K562 (cell line): ENCODE measurements around the gene ABCC12. TPM values are rescaled to one million over a fixed set of nuclear protein-coding genes. Genes with fewer than 3 reads are reported as not detected.

Experiments used
- BHLHE40 ChIP-seq: IDR thresholded peaks from 2 replicates; pipeline ENCODE4 v1.6.1; 2011; ENCODE audit warnings: low read length, improper control_type of control experiment
- CEBPB ChIP-seq: fragments of 450-650 bp; IDR thresholded peaks from 2 replicates; pipeline ENCODE4 v1.6.1; 2016; ENCODE audit warnings: missing genetic modification characterization, missing compliant biosample characterization
- CREM ChIP-seq: IDR thresholded peaks from 2 replicates; pipeline ENCODE4 v1.6.1; 2014; ENCODE audit warnings: antibody characterized with exemption, low read depth
- CTBP1 ChIP-seq: fragments of 450-650 bp; IDR thresholded peaks from 2 replicates; pipeline ENCODE4 v1.6.1; 2016; ENCODE audit warnings: borderline replicate concordance
- EHMT2 ChIP-seq: fragments of 450-650 bp; IDR thresholded peaks from 2 replicates; pipeline ENCODE4 v1.6.1; 2018; ENCODE audit warnings: antibody characterized with exemption
- MAZ ChIP-seq, 2 experiments: fragments of 450-650 bp in 1 of 2; sonication (generic) in 1 of 2; formaldehyde crosslinking; IDR thresholded peaks in 1 of 2; conservative IDR thresholded peaks in 1 of 2; 2 replicates each; pipeline versions ENCODE4 v1.4.0 to v1.5.0; 2020; ENCODE audit warnings: mild to moderate bottlenecking in 1 of 2, missing genetic modification reagents in 1 of 2
- RB1 ChIP-seq: fragments of 450-650 bp; IDR thresholded peaks from 2 replicates; pipeline ENCODE4 v1.6.1; 2017; ENCODE audit warnings: low read depth, mild to moderate bottlenecking
- RERE ChIP-seq: sonication (generic); formaldehyde crosslinking; IDR thresholded peaks from 2 replicates; pipeline ENCODE4 v1.8.0; 2023; ENCODE audit warnings: missing genetic modification reagents, mild to moderate bottlenecking, borderline replicate concordance
- TAF1 ChIP-seq: IDR thresholded peaks from 2 replicates; pipeline ENCODE4 v1.6.1; 2011; ENCODE audit warnings: mild to moderate bottlenecking, low read length, moderate library complexity; ENCODE audit not compliant: insufficient read depth, control insufficient read depth, severe bottlenecking; ENCODE audit errors: extremely low read depth
- TFAP4 ChIP-seq: sonication (generic); formaldehyde crosslinking; IDR thresholded peaks from 2 replicates; pipeline ENCODE4 v1.8.0; 2022; ENCODE audit warnings: missing genetic modification reagents, mild to moderate bottlenecking, moderate library complexity, borderline replicate concordance
- polyA plus RNA-seq, 8 experiments: library from polyadenylated mRNA; depleted of rRNA in 4 of 8; stranded (reverse) in 5 of 8; unstranded in 3 of 8; fragments of >200 nt; fragmentation: Nextera tagmentation in 2 of 8; fragmentation: Illumina TruSeq in 1 of 8; extraction: Ambion mirVana in 2 of 8; extraction: Trizol in 1 of 8; gene quantifications; 2 replicates each; pipeline versions ENCODE4 v1.2.1 to v1.2.3, GENCODE V29; 2011 to 2014; ENCODE audit warnings: inconsistent platforms in 1 of 8, missing spikeins in 1 of 8
- total RNA-seq, 7 experiments: library from RNA; depleted of rRNA in 6 of 7; stranded (reverse); fragments of >200 nt in 6 of 7; fragmentation: Illumina TruSeq in 2 of 7; extraction: Trizol in 2 of 7; gene quantifications; 2 replicates each; pipeline versions ENCODE4 v1.2.1 to v1.2.3, GENCODE V29; 2011 to 2021; ENCODE audit warnings: low replicate concordance in 1 of 7
- TF ChIP-seq, protein P1 (sequence below), 3 experiments: IDR thresholded peaks in 2 of 3; conservative IDR thresholded peaks in 1 of 3; 2 replicates each; pipeline ENCODE4 v1.5.1; 2011 to 2012; ENCODE audit warnings: low read length in 3 of 3, mild to moderate bottlenecking in 3 of 3, control low read depth in 2 of 3, improper control_type of control experiment in 1 of 3, inconsistent platforms in 1 of 3, low read depth in 1 of 3, mixed read lengths in 1 of 3, moderate library complexity in 1 of 3; ENCODE audit not compliant: insufficient read depth in 2 of 3
- TF ChIP-seq, protein P2 (sequence below): fragments of 450-650 bp; IDR thresholded peaks from 2 replicates; pipeline ENCODE4 v1.6.1; 2018; ENCODE audit not compliant: partially characterized antibody

The ABCC12 gene
- total and polyA plus RNA-seq, 9 of the 15 experiments (the other 6 are each of a cell fraction or from before 2014, with no cell fraction given): not detected

DNA sequence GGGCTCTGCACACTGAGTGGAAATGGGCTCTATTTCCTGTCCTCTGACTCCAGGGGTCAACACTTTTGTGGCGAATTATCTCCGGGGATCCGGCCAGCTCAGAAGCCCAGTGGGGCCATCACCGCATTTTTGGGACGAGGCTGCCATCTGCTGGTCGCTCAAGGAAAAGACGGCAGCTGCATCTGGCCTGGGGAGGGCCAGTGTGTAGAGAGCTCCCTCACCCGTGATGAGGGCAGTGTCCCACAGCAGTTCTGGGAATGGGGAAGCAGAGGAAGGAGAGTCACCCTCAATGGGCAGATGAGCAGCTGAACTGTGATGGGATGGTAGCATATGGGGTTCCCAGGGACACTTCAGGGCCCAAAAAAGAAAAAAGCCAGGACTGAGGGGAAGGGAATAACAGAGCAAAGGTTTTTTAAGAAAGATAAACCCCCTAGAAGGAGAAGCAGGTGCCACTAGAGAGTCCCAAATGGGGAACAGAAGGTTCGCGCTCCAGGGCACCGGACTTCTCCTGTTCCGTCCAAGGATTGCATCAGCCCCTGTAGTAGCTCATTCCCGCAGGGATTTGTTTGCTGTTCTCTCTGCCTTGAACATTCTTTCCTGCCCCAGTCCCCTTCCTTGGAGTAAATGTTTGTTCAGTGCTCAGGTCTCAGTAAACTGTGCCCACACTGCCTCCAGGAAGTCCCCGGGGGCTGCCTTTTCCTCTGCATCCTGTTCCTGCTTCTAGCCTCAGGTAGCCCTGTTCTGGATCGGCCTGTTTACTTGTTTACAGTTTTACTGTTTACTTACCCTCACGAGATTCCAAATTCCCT lies 9.3 kb upstream of the ABCC12 start (continued):
- TF ChIP-seq TAF1 (no peak), MAZ (CRISPR knock-in tag; conservative IDR thresholded peaks at IDR 0.05 in 1 of 2, IDR thresholded peaks at IDR 0.05 in 1 of 2) (peak in 1 of 2 experiments; percentile 82; a peak in 2 of 4 replicates), EHMT2 (no peak), CEBPB (tag) (no peak), RB1 (peak; percentile 23; the same call in 1 of the 2 replicates), CTBP1 (peak; percentile 28; the same call in 1 of the 2 replicates), BHLHE40 (peak; percentile 44; the same call in 1 of the 2 replicates), RERE (CRISPR knock-in tag) (no peak), CREM (peak; percentile 23; the same call in 1 of the 2 replicates), TFAP4 (CRISPR knock-in tag) (peak; percentile 30; the same call in 1 of the 2 replicates)
- TF ChIP-seq, protein P1, sequence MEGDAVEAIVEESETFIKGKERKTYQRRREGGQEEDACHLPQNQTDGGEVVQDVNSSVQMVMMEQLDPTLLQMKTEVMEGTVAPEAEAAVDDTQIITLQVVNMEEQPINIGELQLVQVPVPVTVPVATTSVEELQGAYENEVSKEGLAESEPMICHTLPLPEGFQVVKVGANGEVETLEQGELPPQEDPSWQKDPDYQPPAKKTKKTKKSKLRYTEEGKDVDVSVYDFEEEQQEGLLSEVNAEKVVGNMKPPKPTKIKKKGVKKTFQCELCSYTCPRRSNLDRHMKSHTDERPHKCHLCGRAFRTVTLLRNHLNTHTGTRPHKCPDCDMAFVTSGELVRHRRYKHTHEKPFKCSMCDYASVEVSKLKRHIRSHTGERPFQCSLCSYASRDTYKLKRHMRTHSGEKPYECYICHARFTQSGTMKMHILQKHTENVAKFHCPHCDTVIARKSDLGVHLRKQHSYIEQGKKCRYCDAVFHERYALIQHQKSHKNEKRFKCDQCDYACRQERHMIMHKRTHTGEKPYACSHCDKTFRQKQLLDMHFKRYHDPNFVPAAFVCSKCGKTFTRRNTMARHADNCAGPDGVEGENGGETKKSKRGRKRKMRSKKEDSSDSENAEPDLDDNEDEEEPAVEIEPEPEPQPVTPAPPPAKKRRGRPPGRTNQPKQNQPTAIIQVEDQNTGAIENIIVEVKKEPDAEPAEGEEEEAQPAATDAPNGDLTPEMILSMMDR (IDR thresholded peaks at IDR 0.05 in 2 of 3, conservative IDR thresholded peaks at IDR 0.05 in 1 of 3; ENCODE audit: insufficient read depth in 2 of 3, low read depth in 1 of 3, low read length in 3 of 3): peak; percentile 89 to 92 (median 92)
- TF ChIP-seq, protein P2, sequence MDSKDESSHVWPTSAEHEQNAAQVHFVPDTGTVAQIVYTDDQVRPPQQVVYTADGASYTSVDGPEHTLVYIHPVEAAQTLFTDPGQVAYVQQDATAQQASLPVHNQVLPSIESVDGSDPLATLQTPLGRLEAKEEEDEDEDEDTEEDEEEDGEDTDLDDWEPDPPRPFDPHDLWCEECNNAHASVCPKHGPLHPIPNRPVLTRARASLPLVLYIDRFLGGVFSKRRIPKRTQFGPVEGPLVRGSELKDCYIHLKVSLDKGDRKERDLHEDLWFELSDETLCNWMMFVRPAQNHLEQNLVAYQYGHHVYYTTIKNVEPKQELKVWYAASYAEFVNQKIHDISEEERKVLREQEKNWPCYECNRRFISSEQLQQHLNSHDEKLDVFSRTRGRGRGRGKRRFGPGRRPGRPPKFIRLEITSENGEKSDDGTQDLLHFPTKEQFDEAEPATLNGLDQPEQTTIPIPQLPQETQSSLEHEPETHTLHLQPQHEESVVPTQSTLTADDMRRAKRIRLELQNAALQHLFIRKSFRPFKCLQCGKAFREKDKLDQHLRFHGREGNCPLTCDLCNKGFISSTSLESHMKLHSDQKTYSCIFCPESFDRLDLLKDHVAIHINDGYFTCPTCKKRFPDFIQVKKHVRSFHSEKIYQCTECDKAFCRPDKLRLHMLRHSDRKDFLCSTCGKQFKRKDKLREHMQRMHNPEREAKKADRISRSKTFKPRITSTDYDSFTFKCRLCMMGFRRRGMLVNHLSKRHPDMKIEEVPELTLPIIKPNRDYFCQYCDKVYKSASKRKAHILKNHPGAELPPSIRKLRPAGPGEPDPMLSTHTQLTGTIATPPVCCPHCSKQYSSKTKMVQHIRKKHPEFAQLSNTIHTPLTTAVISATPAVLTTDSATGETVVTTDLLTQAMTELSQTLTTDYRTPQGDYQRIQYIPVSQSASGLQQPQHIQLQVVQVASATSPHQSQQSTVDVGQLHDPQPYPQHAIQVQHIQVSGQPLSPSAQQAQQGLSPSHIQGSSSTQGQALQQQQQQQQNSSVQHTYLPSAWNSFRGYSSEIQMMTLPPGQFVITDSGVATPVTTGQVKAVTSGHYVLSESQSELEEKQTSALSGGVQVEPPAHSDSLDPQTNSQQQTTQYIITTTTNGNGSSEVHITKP: peak; percentile 46
